ENCODE results near the gene SCNN1G. TPM values are rescaled to one million over a fixed set of nuclear protein-coding genes. Genes with fewer than 3 reads are reported as not detected.

The SCNN1G gene
- total RNA-seq, 1 donor from 2014 or later, result not detected

GRCh38 chr16:23137256-23137655, 45.3 kb upstream of the SCNN1G start:
- peaks cover 7% of the 10 kb centered on the region for H3K9me3 ChIP-seq (ENCODE audit: low read depth)
- TF ChIP-seq EZH2phosphoT487 (IDR thresholded peaks at IDR 0.05) (no peak), EZH2 (IDR thresholded peaks at IDR 0.05) (no peak)
- peaks cover 7% of the 10 kb centered on the region for H3F3A ChIP-seq (ENCODE audit: low read depth)
- peaks cover 97% of the 10 kb centered on the region for H3K79me2 ChIP-seq (ENCODE audit: low read depth)
- Mint-ChIP-seq H3K4me1 (peaks cover 6% of the 10 kb centered on the region), H3K27ac (no peak overlapping the region), H3K36me3 (peaks cover 6% of the 10 kb centered on the region), H3K9me3 (peaks cover 27% of the 10 kb centered on the region), H3K27me3 (ENCODE audit: insufficient read depth, low read depth) (no peaks in the 10 kb centered on the region), H3K4me3 (no peak overlapping the region)
- H3K4me2 ChIP-seq, result no peak overlapping the region
- peaks cover 19% of the 10 kb centered on the region for H4K20me1 ChIP-seq (ENCODE audit: low read depth)
- H3K27me3 ChIP-seq, result no peaks in the 10 kb centered on the region
- no peak for DNase-seq (ENCODE audit: low spot score)
- H3K36me3 ChIP-seq, result no peaks in the 10 kb centered on the region
- H3K9ac ChIP-seq, result no peak overlapping the region
- H3K27ac ChIP-seq, result no peak overlapping the region
- no peak overlapping the region for H3K4me3 ChIP-seq
- no peak overlapping the region for H2AFZ ChIP-seq (replicated peaks)
- peaks cover 10% of the 10 kb centered on the region for H3K4me1 ChIP-seq

DNA sequence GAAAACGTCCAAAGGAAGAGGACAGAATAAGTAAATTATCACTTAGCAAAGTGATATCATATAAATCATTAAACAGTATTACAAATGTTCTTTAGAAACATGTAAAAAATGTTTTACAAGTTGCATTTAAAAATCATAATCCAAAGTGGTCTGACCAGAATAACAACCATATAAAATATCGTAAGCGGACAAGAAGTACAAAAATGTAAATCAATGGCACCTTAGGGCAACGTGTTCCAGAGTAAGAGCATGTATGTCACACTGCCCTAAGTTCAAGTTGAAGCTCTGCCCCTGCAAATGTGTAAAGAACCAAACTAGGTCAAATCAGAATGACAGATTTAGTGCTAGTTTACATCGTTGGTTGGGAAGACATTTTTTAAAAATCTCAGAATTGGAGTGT, 44.7 kb upstream of the SCNN1G start:
- peaks cover 7% of the 10 kb centered on the region for H3K9me3 ChIP-seq (ENCODE audit: low read depth)
- no peaks in the 10 kb centered on the region for H3K36me3 ChIP-seq
- H3K4me2 ChIP-seq, result no peak overlapping the region
- Mint-ChIP-seq H3K36me3 (peaks cover 6% of the 10 kb centered on the region), H3K4me1 (peaks cover 4% of the 10 kb centered on the region), H3K27me3 (ENCODE audit: insufficient read depth, low read depth) (no peaks in the 10 kb centered on the region), H3K4me3 (no peak overlapping the region), H3K9me3 (peaks cover 27% of the 10 kb centered on the region), H3K27ac (no peak overlapping the region)
- no peak overlapping the region for H2AFZ ChIP-seq (replicated peaks)
- peaks cover 99% of the 10 kb centered on the region for H3K79me2 ChIP-seq (ENCODE audit: low read depth)
- peaks cover 7% of the 10 kb centered on the region for H3F3A ChIP-seq (ENCODE audit: low read depth)
- no peak for DNase-seq (ENCODE audit: low spot score)
- H3K4me3 ChIP-seq, result no peak overlapping the region
- H4K20me1 ChIP-seq (ENCODE audit: low read depth), result peaks cover 25% of the 10 kb centered on the region
- no peak overlapping the region for H3K27ac ChIP-seq
- H3K4me1 ChIP-seq, result peaks cover 5% of the 10 kb centered on the region
- TF ChIP-seq EZH2phosphoT487 (IDR thresholded peaks at IDR 0.05) (no peak), CTCF (IDR thresholded peaks at IDR 0.05) (no peak), EZH2 (IDR thresholded peaks at IDR 0.05) (no peak)
- no peaks in the 10 kb centered on the region for H3K27me3 ChIP-seq
- H3K9ac ChIP-seq, result no peak overlapping the region

GRCh38 chr16:23140107-23140506, 42.4 kb upstream of the SCNN1G start:
- Mint-ChIP-seq H3K4me1 (peaks cover 3% of the 10 kb centered on the region), H3K9me3 (peaks cover 25% of the 10 kb centered on the region), H3K4me3 (no peak overlapping the region), H3K27ac (no peak overlapping the region), H3K36me3 (peaks cover 3% of the 10 kb centered on the region), H3K27me3 (ENCODE audit: insufficient read depth, low read depth) (no peaks in the 10 kb centered on the region)
- Histone ChIP-seq H3K4me1 (peaks cover 3% of the 10 kb centered on the region), H4K20me1 (ENCODE audit: low read depth) (peaks cover 42% of the 10 kb centered on the region), H3K27ac (no peak overlapping the region), H3K9ac (no peak overlapping the region), H3K4me2 (no peak overlapping the region), H3K27me3 (no peaks in the 10 kb centered on the region), H3F3A (ENCODE audit: low read depth) (no peaks in the 10 kb centered on the region), H3K36me3 (no peaks in the 10 kb centered on the region), H3K4me3 (no peak overlapping the region), H2AFZ (replicated peaks) (no peak overlapping the region), H3K9me3 (ENCODE audit: low read depth) (peaks cover 7% of the 10 kb centered on the region), H3K79me2 (ENCODE audit: low read depth) (peaks cover 100% of the 10 kb centered on the region)
- DNase-seq (ENCODE audit: low spot score), result no peak
- TF ChIP-seq EZH2phosphoT487 (IDR thresholded peaks at IDR 0.05) (no peak), CTCF (IDR thresholded peaks at IDR 0.05) (no peak), EZH2 (IDR thresholded peaks at IDR 0.05) (no peak)

DNA sequence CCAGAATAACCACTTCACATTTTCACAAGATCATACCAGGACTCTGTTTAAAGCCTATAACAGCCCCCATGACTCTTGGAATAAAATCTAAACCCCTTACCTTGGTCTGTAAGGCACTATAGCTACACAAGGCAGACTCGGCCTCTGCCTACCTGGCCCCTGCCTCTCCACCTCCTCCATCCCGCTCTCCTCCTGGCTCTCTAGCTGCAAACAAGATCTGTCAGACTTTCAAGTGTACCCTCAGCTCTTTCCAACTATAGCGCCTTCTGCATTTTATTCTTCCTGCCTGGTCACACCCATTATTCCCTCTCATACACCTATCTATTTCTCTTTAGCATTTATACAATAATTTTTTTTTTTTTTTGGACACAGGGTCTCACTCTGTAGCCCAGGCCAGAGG, 41.5 kb upstream of the SCNN1G start:
- Histone ChIP-seq H4K20me1 (ENCODE audit: low read depth) (peaks cover 51% of the 10 kb centered on the region), H3F3A (ENCODE audit: low read depth) (peaks cover 6% of the 10 kb centered on the region), H3K9me3 (ENCODE audit: low read depth) (peaks cover 1% of the 10 kb centered on the region), H3K4me2 (no peak overlapping the region), H3K4me1 (peaks cover 12% of the 10 kb centered on the region), H3K27me3 (no peaks in the 10 kb centered on the region), H3K9ac (no peak overlapping the region), H3K79me2 (ENCODE audit: low read depth) (peaks cover 100% of the 10 kb centered on the region), H3K36me3 (no peaks in the 10 kb centered on the region), H3K27ac (no peak overlapping the region), H2AFZ (replicated peaks) (no peak overlapping the region), H3K4me3 (no peak overlapping the region)
- Mint-ChIP-seq H3K36me3 (peaks cover 2% of the 10 kb centered on the region), H3K4me3 (no peak overlapping the region), H3K27ac (no peak overlapping the region), H3K9me3 (peaks cover 18% of the 10 kb centered on the region), H3K4me1 (peaks cover 12% of the 10 kb centered on the region), H3K27me3 (ENCODE audit: insufficient read depth, low read depth) (no peaks in the 10 kb centered on the region)
- TF ChIP-seq EZH2 (IDR thresholded peaks at IDR 0.05) (no peak), CTCF (IDR thresholded peaks at IDR 0.05) (no peak), EZH2phosphoT487 (IDR thresholded peaks at IDR 0.05) (no peak)
- DNase-seq (ENCODE audit: low spot score), result no peak

Measured in neural progenitor cell (in vitro differentiated cells).